Measurements from ENCODE around the gene ACTR8.

Gene ACTR8

DNA sequence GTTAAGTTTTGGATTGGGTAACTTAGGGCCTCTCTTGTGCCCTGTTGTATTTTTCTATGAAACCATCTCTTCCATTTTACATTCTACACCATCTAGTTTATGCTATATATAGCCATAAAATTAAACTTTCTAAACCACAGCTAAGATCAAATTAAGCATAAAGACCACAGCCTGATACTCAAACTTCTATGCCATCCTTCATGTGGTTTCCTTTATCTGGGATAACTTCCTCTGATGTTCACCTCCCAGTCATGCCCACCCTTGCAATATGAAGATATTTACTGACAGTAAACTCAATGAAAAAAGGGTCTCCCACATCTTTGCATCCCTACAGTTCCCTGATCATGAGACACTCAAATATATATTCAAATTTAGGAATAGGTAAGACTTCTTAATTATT, 5.5 kb upstream of the ACTR8 start:
- TF ChIP-seq CTCF (IDR thresholded peaks at IDR 0.05; ENCODE audit: insufficient read depth, missing control alignments) = no peak
- DNase-seq (ENCODE audit: insufficient read length, low spot score) = no peak
- no peak for FAIRE-seq

GRCh38 chr3:53885239-53885638, 3.3 kb upstream of the ACTR8 start:
- no peak for DNase-seq (ENCODE audit: insufficient read length, low spot score)
- no peak for TF ChIP-seq CTCF (IDR thresholded peaks at IDR 0.05; ENCODE audit: insufficient read depth, missing control alignments)
- FAIRE-seq = no peak

GRCh38 chr3:53884623-53885022, 2.7 kb upstream of the ACTR8 start:
- FAIRE-seq (no peak), DNase-seq (ENCODE audit: insufficient read length, low spot score) (no peak)
- no peak for TF ChIP-seq CTCF (IDR thresholded peaks at IDR 0.05; ENCODE audit: insufficient read depth, missing control alignments)

GRCh38 chr3:53883008-53883407, 1.1 kb upstream of the ACTR8 start:
- DNase-seq (ENCODE audit: insufficient read length, low spot score) = no peak
- no peak for TF ChIP-seq CTCF (IDR thresholded peaks at IDR 0.05; ENCODE audit: insufficient read depth, missing control alignments)
- FAIRE-seq = no peak

- no peak for TF ChIP-seq CTCF (IDR thresholded peaks at IDR 0.05; ENCODE audit: insufficient read depth, missing control alignments)
- FAIRE-seq (no peak), DNase-seq (ENCODE audit: insufficient read length, low spot score) (no peak)
Observed at GRCh38 chr3:53880396-53881345, 1.3 kb downstream of the ACTR8 start.

- TF ChIP-seq CTCF (IDR thresholded peaks at IDR 0.05; ENCODE audit: insufficient read depth, missing control alignments) = no peak
- no peak for DNase-seq (ENCODE audit: insufficient read length, low spot score)
- FAIRE-seq = no peak
Observed at GRCh38 chr3:53865732-53866499, 16.0 kb downstream of the ACTR8 start.
